Measurements from ENCODE around the gene PAAF1.

DNA sequence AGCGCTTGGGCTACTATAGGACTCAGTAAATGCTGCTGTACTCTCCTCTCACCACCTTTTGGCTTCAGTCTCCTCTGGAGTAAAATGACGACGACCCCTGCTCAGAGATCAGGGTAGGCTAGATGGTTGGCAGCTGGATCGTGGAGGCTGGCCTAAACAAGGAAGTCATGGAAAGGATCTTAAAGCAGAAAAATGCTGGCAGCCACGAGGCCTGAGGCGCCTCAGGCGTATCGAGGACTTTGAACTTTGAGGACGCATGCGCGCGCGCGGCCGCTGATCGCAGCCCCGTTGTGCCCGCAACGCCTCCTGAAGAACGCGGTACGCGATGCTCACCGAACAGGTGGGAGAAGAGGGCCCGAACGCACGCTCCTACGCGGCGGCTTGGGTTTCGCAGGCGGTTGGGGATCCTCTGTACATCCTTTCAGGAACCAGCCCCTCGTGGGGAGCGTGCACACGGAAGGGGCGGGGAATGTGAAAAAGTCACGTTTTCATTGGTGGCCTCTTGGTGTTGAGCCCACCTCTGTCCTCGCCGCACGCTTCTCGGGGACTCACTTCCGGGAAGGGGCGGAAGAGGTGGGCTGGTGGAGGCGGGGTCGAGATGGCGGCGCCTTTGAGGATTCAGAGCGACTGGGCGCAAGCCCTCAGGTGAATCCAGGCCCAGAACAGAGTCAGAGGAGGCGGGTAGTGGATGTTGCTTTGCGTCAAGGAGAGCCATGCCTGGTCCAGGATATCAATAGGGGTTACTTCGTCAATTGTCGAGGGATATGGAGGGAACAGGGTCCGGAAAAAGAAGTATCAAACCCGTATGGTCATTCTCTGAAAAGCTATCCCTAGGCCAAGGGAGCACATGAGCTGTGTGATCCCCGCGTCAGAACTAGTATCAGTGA is at the start of gene PAAF1, which contains the start of gene COA4:
- TF ChIP-seq, protein P1, sequence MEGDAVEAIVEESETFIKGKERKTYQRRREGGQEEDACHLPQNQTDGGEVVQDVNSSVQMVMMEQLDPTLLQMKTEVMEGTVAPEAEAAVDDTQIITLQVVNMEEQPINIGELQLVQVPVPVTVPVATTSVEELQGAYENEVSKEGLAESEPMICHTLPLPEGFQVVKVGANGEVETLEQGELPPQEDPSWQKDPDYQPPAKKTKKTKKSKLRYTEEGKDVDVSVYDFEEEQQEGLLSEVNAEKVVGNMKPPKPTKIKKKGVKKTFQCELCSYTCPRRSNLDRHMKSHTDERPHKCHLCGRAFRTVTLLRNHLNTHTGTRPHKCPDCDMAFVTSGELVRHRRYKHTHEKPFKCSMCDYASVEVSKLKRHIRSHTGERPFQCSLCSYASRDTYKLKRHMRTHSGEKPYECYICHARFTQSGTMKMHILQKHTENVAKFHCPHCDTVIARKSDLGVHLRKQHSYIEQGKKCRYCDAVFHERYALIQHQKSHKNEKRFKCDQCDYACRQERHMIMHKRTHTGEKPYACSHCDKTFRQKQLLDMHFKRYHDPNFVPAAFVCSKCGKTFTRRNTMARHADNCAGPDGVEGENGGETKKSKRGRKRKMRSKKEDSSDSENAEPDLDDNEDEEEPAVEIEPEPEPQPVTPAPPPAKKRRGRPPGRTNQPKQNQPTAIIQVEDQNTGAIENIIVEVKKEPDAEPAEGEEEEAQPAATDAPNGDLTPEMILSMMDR (conservative IDR thresholded peaks at IDR 0.05; ENCODE audit: low read depth, low read length) = no peak
- TF ChIP-seq EZH2phosphoT487 (IDR thresholded peaks at IDR 0.05; ENCODE audit: borderline replicate concordance, low read length) (no peak), EZH2 (IDR thresholded peaks at IDR 0.05; ENCODE audit: low read length, unreplicated experiment) (no peak)
